HG03354 (cell line): ENCODE measurements around the gene CHDH.

Experiments used
- ATAC-seq: cut with Tn5 transposase; IDR thresholded peaks from one replicate; pipeline ENCODE4 v1.9.1; 2021; ENCODE audit warnings: mild to moderate bottlenecking; ENCODE audit not compliant: unreplicated experiment, poor library complexity, severe bottlenecking

CHDH gene

DNA sequence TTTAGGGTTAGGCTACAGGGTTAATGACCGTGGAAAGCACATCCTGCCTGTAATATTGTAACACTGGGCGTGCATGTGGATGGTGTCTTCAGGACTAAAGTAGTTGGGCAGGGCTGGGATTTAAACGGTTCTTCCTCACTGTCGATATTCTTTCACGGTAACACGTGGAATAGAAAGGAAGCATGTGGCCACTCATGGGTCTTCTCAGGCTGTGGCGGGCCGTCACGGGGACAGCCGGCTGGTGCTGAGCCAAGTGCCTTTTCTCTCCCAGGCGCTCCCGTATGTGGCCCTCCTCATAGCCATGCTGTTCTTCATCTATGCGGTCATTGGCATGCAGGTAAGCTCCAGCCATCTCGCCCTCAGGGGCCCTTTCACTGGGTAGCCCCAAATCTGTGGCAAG lies 73.7 kb downstream of the CHDH start:
- no peak for ATAC-seq

- no peak for ATAC-seq
Measured at GRCh38 chr3:53768478-53769459, 77.5 kb downstream of the CHDH start.

- ATAC-seq = no peak
Measured at GRCh38 chr3:53766706-53767105, 79.5 kb downstream of the CHDH start.

GRCh38 chr3:53765753-53766152 lies 80.5 kb downstream of the CHDH start:
- no peak for ATAC-seq

- no peak for ATAC-seq
Measured at GRCh38 chr3:53764026-53764775, 82.0 kb downstream of the CHDH start.

DNA sequence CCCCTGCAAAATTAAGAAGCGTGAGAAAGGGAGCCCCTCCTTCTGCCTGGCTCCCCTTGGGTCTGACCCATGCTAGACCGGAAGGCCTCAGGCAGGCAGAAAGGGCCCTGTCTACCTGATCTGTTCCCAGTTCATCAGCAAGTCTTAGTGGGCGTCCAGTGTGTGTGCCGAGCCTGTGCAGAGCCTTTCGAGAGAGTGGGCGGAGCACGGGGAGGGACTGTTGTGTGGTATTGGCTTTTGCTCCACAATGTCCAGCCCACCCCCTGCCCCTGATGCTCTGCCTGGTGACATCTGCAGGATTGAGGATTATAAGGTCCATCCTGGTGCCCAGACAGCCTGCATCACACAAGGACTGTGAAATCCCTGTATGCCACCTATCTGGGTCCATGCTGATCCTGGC lies 82.9 kb downstream of the CHDH start:
- no peak for ATAC-seq
